C4-2B (cell line): ENCODE measurements around the gene XPO5.

ENCODE experiments used
- CTCF ChIP-seq: fragments of 450-650 bp; conservative IDR thresholded peaks from 2 replicates; pipeline ENCODE4 v1.5.1; 2017; ENCODE audit warnings: mild to moderate bottlenecking
- ZFX ChIP-seq: fragments of 450-650 bp; IDR thresholded peaks from 2 replicates; pipeline ENCODE4 v1.6.1; 2017

DNA sequence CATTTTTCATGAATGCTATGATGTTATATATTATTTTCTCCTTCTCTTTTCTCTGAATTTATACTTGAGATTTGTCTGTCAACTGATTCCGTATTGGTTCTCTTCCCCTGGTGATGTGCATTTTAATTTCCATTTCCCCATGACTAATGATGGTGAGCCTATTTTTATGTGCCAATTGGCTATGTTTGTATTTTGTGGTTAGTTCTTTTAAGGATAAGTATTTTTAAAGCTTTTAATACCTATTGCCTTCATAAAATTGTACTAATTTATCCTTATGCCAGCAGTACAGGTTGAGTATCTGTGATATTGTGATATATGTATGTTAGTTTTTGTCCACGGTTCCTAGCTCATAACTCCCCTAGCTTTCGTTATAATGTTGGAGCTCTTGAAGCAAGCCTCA is 2.9 kb upstream of the XPO5 start:
- TF ChIP-seq CTCF = no peak
- TF ChIP-seq ZFX = no peak
